Activated B cell treated with CpG ODN at 0.5 μM for 24 hours (primary cell): ENCODE data around the gene CEP170. TPM values are rescaled to one million over a fixed set of nuclear protein-coding genes. Genes with fewer than 3 reads are reported as not detected.
"Not testable (repeated sequence)": the region's sequence is repeated elsewhere in the genome, so short reads cannot be mapped to it uniquely, and the experiment has no call there.

Source experiments
- ATAC-seq: fragments of 200-7000 bp; cut with Tn5 transposase; one replicate; pipeline ENCODE4 v1.10.0; 2021; ENCODE audit warnings: low read depth, mild to moderate bottlenecking, moderate library complexity
- CTCF ChIA-PET: fragments of 350-600 bp; sonication (Branson Sonifier 250); formaldehyde crosslinking; loops from one replicate; lab custom pipeline; 2021; ENCODE audit warnings: antibody characterized with exemption; lab: Charles Lee
- POLR2A ChIA-PET: fragments of 350-600 bp; sonication (Branson Sonifier 250); formaldehyde crosslinking; loops from one replicate; lab custom pipeline; 2021; ENCODE audit warnings: antibody characterized with exemption; lab: Charles Lee
- DNase-seq: peaks from one replicate; pipeline ENCODE4 v3.0.0; 2022
- H3K27ac Mint-ChIP-seq: one replicate; pipeline ENCODE4 v1.8.0; 2020; ENCODE audit warnings: mixed read lengths
- H3K27me3 Mint-ChIP-seq: one replicate; pipeline ENCODE4 v1.8.0; 2021; ENCODE audit warnings: mixed read lengths
- H3K36me3 Mint-ChIP-seq: one replicate; pipeline ENCODE4 v1.8.0; 2021; ENCODE audit warnings: low read depth, mixed read lengths
- H3K4me1 Mint-ChIP-seq: one replicate; pipeline ENCODE4 v1.8.0; 2021; ENCODE audit warnings: mixed read lengths
- H3K4me3 Mint-ChIP-seq: one replicate; pipeline ENCODE4 v1.8.0; 2020; ENCODE audit warnings: mild to moderate bottlenecking, mixed read lengths
- H3K9me3 Mint-ChIP-seq: one replicate; pipeline ENCODE4 v1.8.0; 2020; ENCODE audit warnings: mixed read lengths
- intact Hi-C: fragments of 100-400 bp; cut with micrococcal nuclease; formaldehyde crosslinking; loops from one replicate; pipeline ENCODE4 v1.15.1; 2024
- total RNA-seq: library from RNA; stranded (reverse); gene quantifications from 2 replicates; pipeline ENCODE4 v1.2.3, GENCODE V29; 2022
- TF ChIP-seq, protein P1 (sequence below): fragments of 200-600 bp; IDR thresholded peaks from one replicate; pipeline ENCODE4 v1.8.0; 2022; ENCODE audit warnings: antibody characterized with exemption, mild to moderate bottlenecking

CEP170 gene
- total RNA-seq, 1 donor from 2014 or later = 91.9 TPM

GRCh38 chr1:243217349-243217748 is 37.7 kb downstream of the CEP170 start:
- Mint-ChIP-seq H3K27ac (no peak overlapping the region), H3K36me3 (peaks cover 75% of the 10 kb centered on the region), H3K27me3 (no peaks in the 10 kb centered on the region), H3K4me1 (peaks cover 10% of the 10 kb centered on the region), H3K4me3 (no peak overlapping the region), H3K9me3 (peaks cover 2% of the 10 kb centered on the region)
- intact Hi-C loops = no loop called here
- DNase-seq (no peak), ATAC-seq (no peak)
- TF ChIP-seq, protein P1, sequence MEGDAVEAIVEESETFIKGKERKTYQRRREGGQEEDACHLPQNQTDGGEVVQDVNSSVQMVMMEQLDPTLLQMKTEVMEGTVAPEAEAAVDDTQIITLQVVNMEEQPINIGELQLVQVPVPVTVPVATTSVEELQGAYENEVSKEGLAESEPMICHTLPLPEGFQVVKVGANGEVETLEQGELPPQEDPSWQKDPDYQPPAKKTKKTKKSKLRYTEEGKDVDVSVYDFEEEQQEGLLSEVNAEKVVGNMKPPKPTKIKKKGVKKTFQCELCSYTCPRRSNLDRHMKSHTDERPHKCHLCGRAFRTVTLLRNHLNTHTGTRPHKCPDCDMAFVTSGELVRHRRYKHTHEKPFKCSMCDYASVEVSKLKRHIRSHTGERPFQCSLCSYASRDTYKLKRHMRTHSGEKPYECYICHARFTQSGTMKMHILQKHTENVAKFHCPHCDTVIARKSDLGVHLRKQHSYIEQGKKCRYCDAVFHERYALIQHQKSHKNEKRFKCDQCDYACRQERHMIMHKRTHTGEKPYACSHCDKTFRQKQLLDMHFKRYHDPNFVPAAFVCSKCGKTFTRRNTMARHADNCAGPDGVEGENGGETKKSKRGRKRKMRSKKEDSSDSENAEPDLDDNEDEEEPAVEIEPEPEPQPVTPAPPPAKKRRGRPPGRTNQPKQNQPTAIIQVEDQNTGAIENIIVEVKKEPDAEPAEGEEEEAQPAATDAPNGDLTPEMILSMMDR = no peak
- CTCF ChIA-PET = no interaction called here
- POLR2A ChIA-PET = no interaction called here

- intact Hi-C loops = no loop called here
- DNase-seq (no peak), ATAC-seq (no peak)
- ChIA-PET POLR2A (no interaction called here), CTCF (no interaction called here)
- Mint-ChIP-seq H3K9me3 (peaks cover 2% of the 10 kb centered on the region), H3K36me3 (peaks cover 71% of the 10 kb centered on the region), H3K4me1 (peaks cover 10% of the 10 kb centered on the region), H3K27ac (no peak overlapping the region), H3K4me3 (no peak overlapping the region), H3K27me3 (no peaks in the 10 kb centered on the region)
- TF ChIP-seq, protein P1 = no peak
Measured at GRCh38 chr1:243216741-243217140, 38.3 kb downstream of the CEP170 start.

DNA sequence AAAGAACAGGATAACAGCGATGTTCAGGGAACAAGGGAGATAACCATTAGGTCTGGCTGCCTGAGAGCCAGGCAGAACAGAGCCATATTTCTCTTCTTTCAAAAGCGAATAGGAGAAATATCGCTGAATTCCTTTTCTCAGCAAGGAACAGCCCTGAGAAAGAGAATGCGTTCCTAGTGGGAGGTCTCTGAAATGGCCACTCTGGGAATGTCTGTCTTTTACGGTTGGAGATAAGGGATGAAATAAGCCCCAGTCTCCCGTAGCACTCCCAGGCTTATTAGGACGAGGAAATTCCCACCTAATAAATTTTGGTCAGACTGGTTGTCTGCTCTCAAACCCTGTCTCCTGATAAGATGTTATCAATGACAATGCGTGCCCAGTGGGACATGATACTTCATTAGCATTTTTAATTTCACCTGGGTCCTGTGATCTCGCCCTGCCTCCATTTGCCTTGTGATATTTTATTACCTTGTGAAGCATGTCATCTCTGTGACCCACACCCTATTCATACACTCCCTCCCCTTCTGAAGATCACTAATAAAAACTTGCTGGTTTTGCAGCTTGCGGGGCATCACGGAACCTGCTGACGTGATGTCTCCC is 39.7 kb downstream of the CEP170 start:
- DNase-seq, POLR2A ChIA-PET, CTCF ChIA-PET, H3K4me3 Mint-ChIP-seq, H3K27ac Mint-ChIP-seq, H3K27me3 Mint-ChIP-seq, H3K9me3 Mint-ChIP-seq, intact Hi-C loops, ATAC-seq: not testable (repeated sequence)
- peaks cover 57% of the 10 kb centered on the region for H3K36me3 Mint-ChIP-seq
- H3K4me1 Mint-ChIP-seq = peaks cover 10% of the 10 kb centered on the region

- Mint-ChIP-seq H3K9me3 (peaks cover 2% of the 10 kb centered on the region), H3K27me3 (no peaks in the 10 kb centered on the region), H3K4me3 (no peak overlapping the region), H3K4me1 (peaks cover 8% of the 10 kb centered on the region), H3K36me3 (peaks cover 40% of the 10 kb centered on the region), H3K27ac (no peak overlapping the region)
- ATAC-seq (no peak), DNase-seq (no peak)
- POLR2A ChIA-PET = no interaction called here
- intact Hi-C loops = no loop called here
- TF ChIP-seq, protein P1 = no peak
- CTCF ChIA-PET = no interaction called here
Measured at GRCh38 chr1:243213045-243213787, 41.9 kb downstream of the CEP170 start.

GRCh38 chr1:243211984-243212383 is 43.1 kb downstream of the CEP170 start:
- H3K4me3 Mint-ChIP-seq, intact Hi-C loops, DNase-seq, H3K27me3 Mint-ChIP-seq, H3K27ac Mint-ChIP-seq, CTCF ChIA-PET, ATAC-seq, H3K9me3 Mint-ChIP-seq, H3K4me1 Mint-ChIP-seq, POLR2A ChIA-PET: not testable (repeated sequence)
- peaks cover 29% of the 10 kb centered on the region for H3K36me3 Mint-ChIP-seq

DNA sequence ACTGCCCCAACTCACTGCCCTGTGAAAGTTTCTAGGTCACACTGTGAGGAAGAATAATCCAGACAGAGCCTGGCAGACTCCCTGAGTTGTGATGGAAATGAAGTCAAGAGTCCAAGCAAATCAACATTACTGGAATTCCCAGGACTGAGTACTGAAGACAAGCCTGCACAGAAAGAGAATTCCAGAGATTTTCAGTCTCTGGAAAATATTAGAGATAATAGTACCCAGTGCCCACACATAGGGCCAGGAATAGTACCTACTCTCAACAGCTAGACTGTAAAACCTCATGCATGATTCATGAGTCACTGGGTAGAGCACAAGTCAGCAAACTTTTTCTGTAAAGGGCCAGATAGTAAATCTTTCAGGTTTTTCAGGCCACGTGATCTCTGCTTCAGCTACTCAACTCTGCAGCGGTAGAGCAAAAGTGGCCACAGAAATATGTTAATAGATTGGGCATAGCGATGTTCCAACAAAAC is 50.0 kb downstream of the CEP170 start:
- H3K27ac Mint-ChIP-seq, H3K9me3 Mint-ChIP-seq, DNase-seq, H3K27me3 Mint-ChIP-seq, H3K4me3 Mint-ChIP-seq, intact Hi-C loops, H3K4me1 Mint-ChIP-seq, CTCF ChIA-PET, ATAC-seq, POLR2A ChIA-PET: not testable (repeated sequence)
- peaks cover 28% of the 10 kb centered on the region for H3K36me3 Mint-ChIP-seq

- H3K27ac Mint-ChIP-seq, CTCF ChIA-PET: not testable (repeated sequence)
Measured at GRCh38 chr1:243204336-243204735, 50.7 kb downstream of the CEP170 start.

DNA sequence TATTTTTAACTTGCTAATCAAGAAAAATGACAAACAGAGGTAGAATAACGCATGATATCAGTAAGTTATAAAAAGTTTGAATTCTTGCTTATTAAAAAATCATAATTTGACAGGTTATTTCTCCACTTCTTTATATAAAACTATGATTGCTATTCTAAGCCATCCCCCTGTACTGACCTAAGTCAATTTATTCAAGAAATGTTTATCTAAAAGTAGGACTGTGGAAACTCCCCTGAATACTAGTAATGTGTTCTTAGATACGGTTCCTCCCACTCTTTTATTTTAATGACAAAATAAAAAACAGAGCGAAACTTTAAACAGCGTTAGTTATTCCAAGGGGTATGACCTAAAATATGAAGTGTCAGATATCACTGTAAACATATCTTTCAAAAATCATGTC is 51.9 kb downstream of the CEP170 start:
- H3K4me1 Mint-ChIP-seq, intact Hi-C loops, ATAC-seq, H3K27ac Mint-ChIP-seq, H3K9me3 Mint-ChIP-seq, H3K4me3 Mint-ChIP-seq, H3K27me3 Mint-ChIP-seq, POLR2A ChIA-PET, DNase-seq, CTCF ChIA-PET: not testable (repeated sequence)
- peaks cover 33% of the 10 kb centered on the region for H3K36me3 Mint-ChIP-seq

More at GRCh38 chr1:243204336-243204735, 50.7 kb downstream of the CEP170 start:
- H3K27me3 Mint-ChIP-seq, POLR2A ChIA-PET, ATAC-seq, DNase-seq, H3K4me1 Mint-ChIP-seq, intact Hi-C loops, H3K4me3 Mint-ChIP-seq, H3K9me3 Mint-ChIP-seq: not testable (repeated sequence)
- peaks cover 29% of the 10 kb centered on the region for H3K36me3 Mint-ChIP-seq

GRCh38 chr1:243201316-243201715 is 53.8 kb downstream of the CEP170 start:
- H3K27ac Mint-ChIP-seq, ATAC-seq, CTCF ChIA-PET, DNase-seq, H3K9me3 Mint-ChIP-seq, H3K4me1 Mint-ChIP-seq, intact Hi-C loops, H3K27me3 Mint-ChIP-seq, H3K4me3 Mint-ChIP-seq, POLR2A ChIA-PET: not testable (repeated sequence)
- H3K36me3 Mint-ChIP-seq = peaks cover 40% of the 10 kb centered on the region
